Measurements from ENCODE around the gene DHX40.

GRCh38 chr17:59525668-59526067 lies 39.7 kb upstream of the DHX40 start:
- no peak for TF ChIP-seq CTCF (IDR thresholded peaks at IDR 0.05)
- no peak for TF ChIP-seq EP300 (IDR thresholded peaks at IDR 0.05)
